ENCODE data around the gene RNF157.
"Not testable (repeated sequence)": the region's sequence is repeated elsewhere in the genome, so short reads cannot be mapped to it uniquely, and the experiment has no call there.

The RNF157 gene

DNA sequence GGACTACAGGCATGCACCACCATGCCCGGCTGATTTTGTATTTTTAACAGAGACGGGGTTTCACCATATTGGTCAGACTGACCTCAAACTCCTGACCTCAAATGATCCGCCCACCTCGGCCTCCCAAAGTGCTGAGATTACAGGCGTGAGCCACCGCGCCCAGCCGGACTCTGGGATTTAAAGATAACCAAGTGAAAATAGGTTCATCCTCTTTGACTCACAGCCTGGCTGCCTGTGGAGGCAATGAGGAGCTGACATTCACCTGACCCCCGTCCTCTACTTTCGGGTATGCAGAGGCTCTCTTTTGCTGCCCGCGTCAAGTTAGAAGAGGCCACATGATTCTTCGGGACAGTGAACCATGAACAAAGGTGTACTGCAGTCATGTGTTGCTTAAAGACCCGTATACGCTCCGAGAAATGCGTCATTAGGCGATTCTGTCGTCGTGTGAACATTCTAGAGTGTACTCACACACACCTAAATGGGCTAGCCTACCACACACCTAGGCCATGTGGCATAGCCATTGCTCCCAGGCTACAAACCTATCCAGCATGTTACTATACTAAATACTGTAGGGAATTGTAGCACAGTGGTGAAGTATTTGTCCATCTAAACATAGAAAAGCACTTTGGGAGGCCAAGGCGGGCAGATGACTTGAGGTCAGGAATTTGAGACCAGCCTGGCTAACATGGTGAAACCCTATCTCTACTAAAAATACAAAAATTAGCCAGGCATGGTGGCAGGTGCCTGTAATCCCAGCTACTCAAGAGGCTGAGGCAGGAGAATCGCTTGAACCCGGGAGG lies 12.9 kb upstream of the RNF157 start:
- DNase-seq = not testable (repeated sequence)

DNA sequence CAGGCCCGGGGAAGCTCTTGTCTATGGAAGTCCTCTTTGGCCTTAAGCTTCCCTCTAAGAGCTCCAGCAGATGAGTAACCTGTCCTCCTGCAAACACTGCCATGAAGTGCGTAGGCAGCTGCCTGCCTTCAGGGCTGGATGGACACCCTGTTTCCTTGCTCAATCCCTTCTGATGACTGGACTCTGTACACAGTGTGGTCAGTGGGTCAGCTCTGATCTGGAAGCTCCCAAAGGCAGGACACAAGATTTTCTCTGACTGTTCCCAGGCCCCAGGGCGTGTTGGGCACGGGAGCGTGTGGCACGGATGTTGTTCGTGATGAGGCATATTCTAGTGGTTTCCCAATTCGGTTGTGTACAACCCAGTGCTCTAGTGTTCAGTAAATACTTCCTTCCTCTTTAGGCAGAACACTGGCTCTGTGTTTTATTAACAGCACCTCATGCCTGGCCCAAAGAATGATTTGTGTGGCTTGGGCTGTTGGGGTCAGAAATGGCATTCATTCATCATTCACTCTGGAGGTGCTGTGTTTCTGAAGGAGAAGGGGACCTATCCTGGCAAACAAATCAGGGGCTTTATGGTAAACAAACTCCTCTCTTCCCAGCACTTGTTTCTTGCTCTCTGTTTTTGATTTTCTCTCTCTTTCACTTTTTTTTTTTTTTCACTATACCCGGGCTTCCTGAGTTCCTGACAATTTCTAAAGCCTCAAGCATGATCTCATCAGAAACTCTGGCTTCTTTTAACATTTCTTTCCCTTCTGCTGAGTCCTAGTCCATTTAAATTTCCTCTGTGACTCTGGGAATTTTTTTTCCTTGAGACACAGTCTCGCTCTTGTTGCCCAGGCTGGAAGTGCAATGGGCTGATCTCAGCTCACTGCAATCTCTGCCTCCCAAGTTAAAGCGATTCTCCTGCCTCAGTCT lies 12.0 kb upstream of the RNF157 start:
- DNase-seq = peak; percentile 82 to 91

DNA sequence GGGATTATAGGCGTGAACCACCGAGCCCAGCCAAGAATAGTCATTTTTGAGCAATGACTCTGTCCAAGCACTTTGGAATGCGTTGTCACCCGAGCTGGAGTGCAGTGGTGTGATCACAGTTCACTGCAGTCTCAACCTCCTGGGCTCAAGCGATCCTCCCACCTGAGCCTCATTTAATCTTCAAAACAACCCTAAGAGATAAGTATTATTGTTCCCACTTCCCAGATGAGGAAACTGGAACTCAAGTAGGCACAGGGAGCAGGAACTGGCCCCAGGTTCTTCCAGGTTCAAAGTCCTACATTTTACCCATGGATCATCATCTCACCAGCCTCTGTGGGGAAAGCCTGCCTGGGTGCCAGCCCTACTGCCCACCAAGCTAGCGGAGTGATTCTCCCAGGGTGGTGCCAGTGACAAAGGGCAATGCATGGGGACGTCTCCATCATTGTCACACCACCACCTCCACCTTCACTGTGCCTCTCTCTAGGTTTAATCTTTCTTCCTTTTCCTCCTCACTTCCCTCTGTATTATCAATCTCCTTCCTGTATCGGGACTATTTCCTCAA lies 11.3 kb upstream of the RNF157 start:
- DNase-seq = no peak

DNA sequence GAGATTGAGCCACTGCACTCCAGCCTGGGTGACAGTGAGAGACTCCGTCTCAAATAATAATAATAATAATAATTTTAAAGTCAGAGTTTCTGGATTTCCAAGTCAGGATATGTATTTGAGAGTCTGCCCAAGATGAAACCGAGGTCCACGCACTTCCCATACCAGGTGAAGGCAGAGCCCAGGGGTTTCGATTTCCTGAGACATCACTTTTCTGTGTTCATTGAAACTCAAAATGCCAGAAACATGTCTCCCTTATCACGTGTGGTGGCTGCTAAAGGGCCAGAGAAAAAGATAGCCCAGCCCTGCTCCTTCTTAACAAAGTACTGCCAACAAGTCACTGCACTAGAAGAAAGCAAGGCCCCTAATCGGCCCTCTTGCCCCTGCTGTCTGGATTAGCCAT lies 9.8 kb upstream of the RNF157 start:
- DNase-seq = no peak

DNA sequence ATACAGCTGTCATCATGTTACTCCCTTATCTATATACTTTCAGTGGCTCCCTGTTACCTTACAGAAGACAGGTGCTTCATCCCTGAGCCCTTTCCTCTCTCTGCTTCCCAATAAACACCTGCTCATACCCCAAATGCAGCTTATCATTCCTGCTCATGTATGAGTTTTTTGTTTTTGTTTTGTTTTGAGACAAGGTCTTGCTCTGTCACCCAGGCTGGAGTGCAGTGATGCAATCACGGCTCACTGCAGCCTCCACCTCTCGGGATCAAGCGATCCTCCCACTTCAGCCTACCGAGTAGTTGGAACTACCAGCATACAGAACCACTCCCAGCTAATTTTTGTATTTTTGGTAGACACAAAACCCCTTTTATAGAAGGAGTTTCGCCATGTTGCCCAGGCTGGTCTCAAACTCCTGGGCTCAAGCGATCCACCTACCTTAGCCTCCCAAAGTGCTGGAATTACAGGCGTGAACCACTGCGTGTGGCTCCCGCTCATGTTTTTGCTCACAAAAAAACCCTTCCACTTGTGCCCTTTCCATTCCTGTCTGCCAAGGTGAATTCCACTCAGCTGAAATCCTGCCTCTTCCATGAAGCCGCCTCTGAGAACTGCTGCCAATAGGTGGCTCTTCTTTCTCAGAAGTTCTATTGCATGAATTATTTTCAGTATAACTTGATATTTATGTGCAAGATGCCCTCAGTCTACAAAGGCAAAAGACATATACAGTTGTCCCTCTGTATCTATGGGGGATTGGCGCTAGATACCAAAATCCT lies 7.9 kb upstream of the RNF157 start:
- peak; percentile 28 to 31 for DNase-seq

DNA sequence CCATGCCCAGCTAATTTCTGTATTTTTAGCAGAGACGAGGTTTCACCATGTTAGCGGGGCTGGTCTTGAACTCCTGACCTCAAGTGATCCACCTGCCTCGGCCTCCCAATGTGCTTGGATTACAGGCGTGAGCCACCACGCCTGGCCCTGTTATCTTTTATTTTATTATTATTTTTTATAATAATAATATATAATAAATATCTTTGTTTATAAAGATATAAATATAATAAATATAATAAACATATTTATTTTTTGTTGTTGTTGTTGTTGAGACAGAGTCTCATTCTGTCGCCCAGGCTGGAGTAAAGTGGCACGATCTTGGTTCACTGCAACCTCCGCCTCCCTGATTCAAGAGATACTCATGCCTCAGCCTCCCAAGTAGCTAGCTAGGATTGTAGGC lies 7.0 kb upstream of the RNF157 start:
- DNase-seq = no peak

DNA sequence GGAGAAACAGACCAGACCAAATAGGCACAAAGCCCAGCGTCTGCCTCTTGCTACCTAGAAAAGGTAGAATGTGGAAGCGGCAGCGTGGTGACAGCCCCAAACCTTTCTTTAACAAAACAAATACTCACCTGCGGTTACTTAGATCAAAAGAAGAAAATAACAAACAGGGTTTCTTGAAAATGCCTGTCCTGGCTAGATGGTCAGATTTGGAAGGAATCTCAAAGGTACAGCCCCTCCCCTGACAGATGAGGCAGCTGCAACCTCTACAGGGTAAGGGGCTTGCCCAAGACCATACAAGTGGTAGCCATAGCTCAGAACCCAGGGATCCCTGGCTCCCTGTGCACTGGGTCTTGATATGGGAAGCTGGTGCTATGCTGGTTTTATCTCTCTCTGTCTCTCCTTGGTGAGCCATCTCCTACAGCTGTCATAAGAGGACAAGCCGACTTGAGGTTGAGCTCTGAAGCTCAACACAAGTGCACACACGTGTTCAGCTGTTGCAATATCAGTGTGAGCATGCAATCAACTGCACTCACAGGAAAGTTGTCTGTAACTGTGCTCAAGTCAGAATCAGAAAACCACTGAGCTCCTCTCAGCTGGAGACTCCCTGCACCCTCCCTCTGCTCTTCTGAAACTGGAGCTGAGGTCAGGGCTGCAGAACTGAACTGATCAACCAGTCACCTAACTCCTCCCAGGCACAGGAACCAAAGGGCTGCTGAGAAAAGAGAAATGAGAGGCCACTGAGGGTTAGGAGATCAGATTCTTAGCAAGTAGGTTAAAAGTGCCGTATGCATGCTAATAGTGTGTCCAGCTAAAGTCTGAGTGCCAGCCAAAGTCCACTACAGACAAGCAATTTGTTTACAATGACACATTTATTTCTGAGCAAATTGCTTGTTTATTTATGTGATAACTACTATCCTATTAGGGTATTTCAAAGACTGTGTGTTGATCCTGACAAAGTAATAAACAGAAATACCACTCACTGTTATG lies 6.1 kb upstream of the RNF157 start:
- DNase-seq = peak; percentile 99

DNA sequence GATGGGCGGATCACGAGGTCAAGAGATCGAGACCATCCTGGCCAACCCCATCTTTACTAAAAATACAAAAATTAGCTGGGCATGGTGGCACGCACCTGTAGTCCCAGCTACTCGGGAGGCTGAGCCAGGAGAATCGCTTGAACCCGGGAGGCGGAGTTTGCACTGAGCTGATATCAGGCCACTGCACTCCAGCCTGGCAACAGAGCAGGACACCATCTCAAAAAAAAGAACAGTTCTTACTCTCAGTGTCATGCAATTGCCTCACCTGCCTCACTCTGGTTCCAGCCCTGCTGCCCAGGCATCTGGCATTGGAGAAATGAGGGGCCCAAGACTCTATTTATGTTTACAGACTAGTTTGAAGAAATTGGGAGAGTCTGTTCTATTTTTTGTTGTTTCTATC lies 4.4 kb upstream of the RNF157 start:
- DNase-seq = not testable (repeated sequence)

DNA sequence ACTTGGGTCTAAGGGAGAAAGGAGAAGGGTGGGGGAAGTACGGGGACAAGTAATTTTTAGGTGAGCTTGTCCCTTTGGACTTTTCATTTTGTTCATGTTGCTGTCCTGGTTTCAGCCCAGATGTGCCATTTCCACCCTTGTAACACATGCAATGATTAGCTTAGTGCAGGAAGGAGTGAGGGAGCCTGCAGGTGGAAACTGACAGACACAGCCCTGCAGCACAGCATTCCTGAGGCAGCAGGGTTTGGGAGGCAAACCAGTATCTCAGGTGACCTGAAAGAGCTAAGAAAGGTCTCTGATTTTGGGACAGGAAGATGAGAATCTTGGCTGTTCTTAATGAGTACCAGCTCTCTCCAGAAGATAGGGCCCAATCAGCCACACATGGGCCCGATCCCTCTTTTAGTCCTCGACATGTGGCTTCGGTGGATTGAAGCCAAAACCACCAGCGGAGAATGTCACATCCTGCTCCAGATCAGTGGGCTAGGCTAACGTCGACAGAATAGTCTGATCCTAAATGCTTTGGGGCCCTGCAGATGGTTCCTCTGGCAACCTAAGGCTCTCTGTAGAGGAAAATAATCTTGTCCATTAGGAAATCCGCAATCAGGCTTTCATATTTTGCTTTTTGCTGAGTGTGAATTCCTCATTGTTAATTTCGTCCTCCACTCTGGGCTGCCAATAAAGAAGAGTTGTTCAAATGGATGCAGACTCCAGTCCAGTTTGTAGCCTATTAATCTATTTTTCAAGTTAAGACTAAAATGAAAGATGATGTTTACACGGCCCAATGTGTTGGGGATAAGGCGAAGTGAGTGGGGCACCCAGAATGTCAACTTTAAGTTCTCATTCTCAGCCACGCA lies 3.8 kb upstream of the RNF157 start:
- peak; percentile 62 to 63 for DNase-seq

DNA sequence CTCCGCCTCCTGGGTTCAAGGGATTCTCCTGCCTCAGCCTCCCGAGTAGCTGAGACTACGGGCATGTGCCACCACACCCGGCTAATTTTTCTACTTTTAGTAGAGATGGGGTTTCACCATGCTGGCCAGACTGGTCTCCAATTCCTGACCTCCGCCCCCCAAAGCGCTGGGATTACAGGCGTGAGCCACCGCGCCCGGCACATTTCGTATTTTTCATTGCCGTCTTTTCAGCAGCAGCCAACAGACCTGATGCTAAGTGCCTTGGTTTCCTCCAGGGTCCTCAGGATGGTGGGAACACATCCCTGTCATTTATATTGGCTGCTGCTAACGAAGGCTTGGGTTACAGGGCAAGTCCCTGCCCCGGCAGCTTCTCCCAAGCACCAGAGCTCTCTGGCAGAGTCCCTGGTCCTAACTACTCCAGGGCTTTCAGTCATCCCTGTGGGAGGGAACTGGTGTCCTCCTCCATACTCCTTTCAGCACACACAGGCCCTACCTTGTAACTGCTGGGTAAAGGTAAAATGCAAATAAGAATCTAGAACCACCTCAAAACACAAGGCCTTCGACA lies 1.5 kb upstream of the RNF157 start:
- no peak for DNase-seq

DNA sequence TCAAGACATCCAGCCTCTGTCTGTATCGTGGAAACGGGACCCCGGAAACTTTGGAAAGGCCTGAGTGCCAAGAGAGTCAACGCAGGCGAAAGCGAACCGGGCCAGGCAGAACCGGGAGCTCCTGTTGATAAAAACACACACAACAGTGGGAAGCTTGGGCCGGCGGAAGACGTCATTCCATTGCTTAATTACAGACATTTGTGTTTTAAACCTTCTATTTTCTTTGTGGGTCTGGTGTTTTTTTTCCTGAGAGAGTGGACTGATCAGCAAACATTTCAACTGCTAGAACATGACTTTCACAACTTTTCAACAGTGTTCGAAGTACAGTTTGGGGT lies 878 bp upstream of the RNF157 start:
- no peak for DNase-seq

DNA sequence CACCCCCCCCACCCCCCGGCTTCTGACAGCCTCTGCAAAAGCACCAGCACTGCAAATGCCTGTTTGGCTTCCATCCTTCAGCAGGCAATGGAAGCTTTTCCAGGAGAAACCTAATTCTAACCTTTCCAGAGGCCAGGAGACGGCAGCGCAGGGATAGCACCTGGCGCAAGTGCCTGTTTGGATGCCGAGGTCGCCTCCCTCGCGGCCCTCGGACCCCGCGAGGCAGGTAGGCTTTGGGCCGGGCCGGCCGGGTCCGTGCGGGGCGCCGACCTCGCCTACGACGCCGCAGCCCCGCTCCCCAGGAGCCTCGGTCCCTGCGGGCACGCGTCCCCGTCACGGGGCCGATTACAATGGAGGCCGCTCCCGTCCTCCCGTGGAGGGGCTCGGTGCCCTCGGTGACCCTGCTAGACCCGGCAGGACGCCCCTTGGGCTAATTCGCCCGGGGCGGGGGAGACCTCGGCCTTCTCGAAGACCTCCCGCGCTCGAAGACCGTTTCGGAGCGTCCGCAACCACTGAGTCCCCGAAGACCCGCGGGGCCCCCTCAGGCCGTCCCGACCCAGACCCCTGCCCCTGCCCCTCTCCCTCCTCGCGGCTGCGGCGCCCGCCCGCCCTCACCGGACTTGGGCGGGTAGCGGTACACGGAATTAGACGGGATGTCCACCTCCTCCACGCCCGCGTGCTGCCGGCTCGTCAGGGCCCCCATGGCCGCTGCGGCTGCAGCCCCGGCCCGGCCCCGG lies 587 bp downstream of the RNF157 start:
- DNase-seq = no peak

DNA sequence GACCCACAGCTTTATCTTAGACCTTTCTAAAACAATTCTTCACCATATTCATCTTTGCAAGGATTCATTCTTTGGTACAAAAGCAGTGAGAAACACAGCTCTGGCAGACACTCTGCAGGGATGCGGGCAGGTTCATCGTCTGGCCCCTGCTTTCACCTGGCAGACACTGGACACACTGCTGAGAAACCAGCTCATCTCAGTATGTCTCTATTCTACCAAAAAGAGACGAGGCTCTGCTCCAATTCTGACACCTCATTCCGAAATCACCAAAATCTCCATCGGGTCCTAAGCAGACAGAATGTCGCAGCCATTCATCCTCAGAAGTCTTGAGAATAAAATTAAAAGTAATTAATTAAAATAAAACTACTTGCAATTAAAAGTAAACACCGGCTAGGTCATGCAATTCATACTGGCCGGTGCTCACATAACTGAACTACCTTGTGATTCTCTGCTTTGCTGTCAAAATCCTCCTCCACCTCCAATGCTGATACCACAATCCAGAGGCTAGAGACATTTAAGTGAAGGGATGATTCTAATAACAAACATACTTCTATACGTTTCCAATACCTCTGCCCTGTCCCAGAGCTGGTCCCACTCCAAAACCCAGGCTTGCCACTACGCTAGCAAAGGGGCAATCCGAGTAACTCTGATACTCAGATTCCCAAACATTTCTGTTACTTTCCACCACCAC lies 1.3 kb downstream of the RNF157 start:
- DNase-seq = no peak

DNA sequence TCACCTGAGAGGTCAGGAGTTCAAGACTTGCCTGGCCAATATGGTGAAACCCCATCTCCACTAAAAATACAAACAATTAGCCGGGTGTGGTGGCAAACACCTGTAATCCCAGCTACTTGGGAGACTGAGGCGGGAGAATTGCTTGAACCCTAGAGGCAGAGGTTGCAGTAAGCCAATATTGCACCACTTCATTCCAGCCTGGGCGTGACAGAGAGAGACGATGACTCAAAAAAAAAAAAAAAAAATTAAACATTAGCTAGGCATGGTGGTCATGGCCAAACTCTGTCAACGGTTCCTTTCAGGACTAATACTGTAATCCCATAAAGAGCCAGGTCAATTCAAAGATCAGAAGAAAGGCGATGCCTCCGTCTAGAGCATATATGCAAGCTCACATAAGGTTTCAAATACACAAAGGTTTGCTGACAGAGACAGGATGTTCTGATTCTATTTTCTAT lies 2.4 kb downstream of the RNF157 start:
- no peak for DNase-seq

DNA sequence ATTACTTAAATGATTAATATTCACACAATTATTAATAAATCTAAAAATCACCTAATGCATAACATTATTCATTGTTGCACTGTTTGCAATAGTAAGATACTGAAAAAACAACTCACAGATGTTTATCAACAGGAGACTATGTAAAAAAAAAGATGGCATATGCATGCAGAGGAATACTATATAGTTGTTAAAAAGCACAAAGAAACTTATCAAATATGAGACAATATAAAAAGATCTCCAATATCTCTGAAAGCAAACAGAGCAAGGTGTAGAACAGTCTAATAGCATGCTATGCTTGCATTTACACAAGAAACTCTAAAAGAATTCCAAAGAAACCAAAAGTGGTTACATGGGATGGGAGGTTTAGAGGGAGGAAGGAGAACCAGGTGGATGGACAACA lies 3.7 kb downstream of the RNF157 start:
- no peak for DNase-seq

DNA sequence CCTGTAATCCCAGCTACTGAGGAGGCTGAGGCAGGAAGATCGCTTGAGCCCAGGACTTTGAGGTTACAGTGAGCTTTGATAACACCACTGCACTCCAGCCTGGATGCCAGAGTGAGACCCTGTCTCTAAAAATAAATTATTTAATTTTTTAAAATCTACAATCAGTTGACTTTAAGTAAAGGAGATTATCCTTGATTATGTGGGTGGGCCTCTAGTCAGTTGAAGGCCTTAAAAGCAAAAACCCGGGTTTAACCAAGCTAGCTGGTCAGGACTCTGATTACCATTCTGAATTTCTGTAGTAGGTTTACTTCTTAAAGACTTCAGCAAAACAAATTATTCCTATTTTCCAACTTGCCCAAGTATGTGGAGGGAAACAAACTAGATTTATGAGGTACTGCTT lies 4.4 kb downstream of the RNF157 start:
- no peak for DNase-seq

DNA sequence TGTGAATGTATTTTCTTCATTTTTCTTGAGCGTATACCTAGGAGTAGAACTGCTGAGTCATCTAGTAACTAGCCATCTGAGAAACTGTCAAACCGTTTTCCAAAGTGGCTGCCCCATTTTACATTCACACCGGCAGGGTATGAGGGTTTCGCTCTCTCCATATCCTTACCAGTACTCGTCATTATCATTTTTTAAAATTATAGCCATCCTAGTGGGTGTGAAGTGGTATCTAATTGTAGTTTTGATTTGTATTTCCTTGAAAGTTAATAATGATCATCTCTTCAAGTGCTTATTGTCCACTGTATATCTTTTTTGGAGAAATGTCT lies 6.0 kb downstream of the RNF157 start:
- no peak for DNase-seq

DNA sequence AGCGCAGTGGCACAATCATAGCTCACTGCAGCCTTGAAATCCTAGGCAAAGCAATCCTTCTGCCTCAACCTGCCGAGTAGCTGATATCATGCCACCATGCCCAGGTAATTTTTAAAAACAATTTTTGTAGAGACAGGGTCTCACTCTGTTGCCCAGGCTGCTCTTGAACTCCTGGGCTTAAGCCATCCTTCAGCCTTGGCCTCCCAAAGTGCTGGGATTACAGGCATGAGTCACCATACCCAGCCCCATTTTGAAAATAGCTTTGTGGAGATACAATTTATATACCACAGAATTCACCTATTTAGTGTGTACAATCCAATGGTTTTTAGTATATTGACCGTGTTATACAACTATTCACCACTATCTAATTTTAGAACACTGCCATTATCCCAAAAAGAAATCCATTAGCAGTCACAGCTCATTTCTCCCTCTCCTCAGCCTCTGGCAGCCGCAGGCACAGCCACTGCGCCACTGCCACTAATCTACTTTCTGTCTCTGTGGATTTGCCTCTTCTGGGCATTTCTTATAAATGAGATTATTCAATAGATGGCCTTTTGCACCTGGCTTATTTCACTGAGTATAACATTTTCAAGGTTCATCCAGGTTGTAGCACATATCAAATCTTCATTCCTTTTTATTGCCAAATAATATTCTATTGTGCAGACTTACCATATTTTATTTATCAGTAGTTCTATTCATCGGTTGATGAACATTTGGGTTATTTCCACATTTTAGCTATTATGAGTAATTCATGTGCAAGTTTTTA lies 6.5 kb downstream of the RNF157 start:
- DNase-seq = no peak
